Endothelial cell of umbilical vein (primary cell): ENCODE results near the gene GCNA. TPM values are rescaled to one million over a fixed set of nuclear protein-coding genes. Genes with fewer than 3 reads are reported as not detected.
"Not testable (repeated sequence)": the region's sequence is repeated elsewhere in the genome, so short reads cannot be mapped to it uniquely, and the experiment has no call there.

Experiments
- BruUV-seq: library from RNA; stranded (reverse); fragments of 400-500 nt; replicated peaks from 2 replicates; lab custom pipeline; 2021; lab: Mats Ljungman, UMichigan
- CTCF ChIA-PET: fragments of 300-600, 350-600 bp; sonication (Branson Sonifier 250); formaldehyde crosslinking; loops from one replicate; lab custom pipeline; 2021; ENCODE audit warnings: antibody characterized with exemption, inconsistent platforms; lab: Charles Lee
- POLR2A ChIA-PET: fragments of 300-600, 350-600 bp; sonication (Branson Sonifier 250); formaldehyde crosslinking; loops from one replicate; lab custom pipeline; 2021; ENCODE audit warnings: antibody characterized with exemption, inconsistent platforms; lab: Charles Lee
- DNase-seq: peaks from one replicate; pipeline ENCODE4 v3.0.0-alpha.2; 2011; ENCODE audit warnings: low read depth, low spot score
- FAIRE-seq: peaks from 2 replicates; lab custom pipeline; 2011; peaks lifted over from hg19 to GRCh38; lab: Jason Lieb, UNC
- H2AFZ ChIP-seq: 2 replicates; pipeline ENCODE4 v1.6.0; 2012; ENCODE audit warnings: low read depth, low read length, control low read depth, inconsistent platforms
- H3K27ac ChIP-seq: 2 replicates; pipeline ENCODE4 v1.5.1; 2011; ENCODE audit warnings: low read depth, mild to moderate bottlenecking, control low read depth, low read length, moderate library complexity; ENCODE audit not compliant: insufficient read depth
- H3K27me3 ChIP-seq, 2 experiments: 2 replicates each; pipeline versions ENCODE4 v1.6.0 to v1.6.1; 2011; ENCODE audit warnings: low read length in 2 of 2, mixed read lengths in 1 of 2; ENCODE audit not compliant: control insufficient read depth in 2 of 2, insufficient read depth in 2 of 2
- H3K36me3 ChIP-seq, 2 experiments: 2 replicates in 1 of 2; 3 replicates in 1 of 2; pipeline ENCODE4 v1.5.1; 2011; ENCODE audit warnings: low read length in 2 of 2, mild to moderate bottlenecking in 1 of 2, moderate library complexity in 1 of 2; ENCODE audit not compliant: control insufficient read depth in 2 of 2, insufficient read depth in 2 of 2; ENCODE audit errors: extremely low read depth in 1 of 2
- H3K4me1 ChIP-seq: 3 replicates; pipeline ENCODE4 v1.5.1; 2011; ENCODE audit warnings: mild to moderate bottlenecking, low read length; ENCODE audit not compliant: control insufficient read depth, insufficient read depth; ENCODE audit errors: extremely low read depth
- H3K4me2 ChIP-seq: 2 replicates; pipeline ENCODE4 v1.6.1; 2011; ENCODE audit warnings: low read length, control low read depth, mixed read lengths; ENCODE audit not compliant: insufficient read depth
- H3K4me3 ChIP-seq, 3 experiments: fragments of 200-600 bp in 1 of 3; sonication (generic), shearing (Covaris generic) in 1 of 3; replicated peaks in 1 of 3; 2 replicates each; pipeline ENCODE4 v1.5.1; 2011 to 2016; ENCODE audit warnings: control low read depth in 3 of 3, low read length in 3 of 3, mild to moderate bottlenecking in 2 of 3, inconsistent platforms in 1 of 3, low read depth in 1 of 3, moderate library complexity in 1 of 3; ENCODE audit not compliant: insufficient read depth in 1 of 3
- H3K79me2 ChIP-seq: 2 replicates; pipeline ENCODE4 v1.6.0; 2012; ENCODE audit warnings: low read length, inconsistent platforms; ENCODE audit not compliant: control insufficient read depth, insufficient read depth
- H3K9ac ChIP-seq: replicated peaks from 2 replicates; pipeline ENCODE3; 2011; ENCODE audit warnings: low read length, control low read depth; ENCODE audit not compliant: insufficient read depth; ENCODE audit errors: extremely low read depth
- H3K9me1 ChIP-seq: replicated peaks from 3 replicates; pipeline ENCODE4 v1.6.0; 2011; ENCODE audit warnings: mild to moderate bottlenecking, low read length; ENCODE audit not compliant: control insufficient read depth, insufficient read depth; ENCODE audit errors: extremely low read depth
- H3K9me3 ChIP-seq: replicated peaks from 2 replicates; pipeline ENCODE4 v1.5.1; 2012; ENCODE audit warnings: low read length, inconsistent platforms; ENCODE audit not compliant: control insufficient read depth, insufficient read depth
- H4K20me1 ChIP-seq: replicated peaks from 2 replicates; pipeline ENCODE3; 2011; ENCODE audit warnings: mild to moderate bottlenecking, low read length; ENCODE audit not compliant: control insufficient read depth, insufficient read depth; ENCODE audit errors: extremely low read depth
- FOS ChIP-seq: IDR thresholded peaks from 2 replicates; pipeline ENCODE4 v1.6.1; 2011; ENCODE audit warnings: mild to moderate bottlenecking, low read length, moderate library complexity, borderline replicate concordance; ENCODE audit not compliant: insufficient read depth
- MYC ChIP-seq: IDR thresholded peaks from one replicate; pipeline ENCODE4 v1.6.1; 2011; ENCODE audit warnings: mild to moderate bottlenecking, low read depth, low read length
- dilution Hi-C: fragments of 300-500 bp; cut with MboI; formaldehyde crosslinking; loops from one replicate; pipeline ENCODE4 v1.15.0; 2019; ENCODE audit warnings: low sequenced_read_pairs; ENCODE audit not compliant: extremely low pct_ligation_motif_present
- intact Hi-C: fragments of 100-400 bp; cut with micrococcal nuclease; formaldehyde crosslinking; loops from one replicate; pipeline ENCODE4 v1.10.0; 2022
- polyA plus RNA-seq, 4 experiments: library from polyadenylated mRNA; depleted of rRNA in 3 of 4; stranded (reverse) in 3 of 4; unstranded in 1 of 4; fragments of >200 nt; gene quantifications; 2 replicates each; pipeline versions ENCODE4 v1.2.1 to v1.2.3, GENCODE V29; 2011 to 2012; ENCODE audit warnings: missing spikeins in 1 of 4
- total RNA-seq: library from RNA; stranded (reverse); gene quantifications from 2 replicates; pipeline ENCODE4 v1.2.3, GENCODE V29; 2021
- TF ChIP-seq, protein P1 (sequence below): IDR thresholded peaks from 2 replicates; pipeline ENCODE4 v1.6.1; 2011; ENCODE audit not compliant: insufficient read depth, insufficient read length

Gene GCNA
- total and polyA plus RNA-seq, 2 donors (not counting 3 experiments of a cell fraction or from before 2014, with no cell fraction given) = 1.0 to 4.0 TPM

DNA sequence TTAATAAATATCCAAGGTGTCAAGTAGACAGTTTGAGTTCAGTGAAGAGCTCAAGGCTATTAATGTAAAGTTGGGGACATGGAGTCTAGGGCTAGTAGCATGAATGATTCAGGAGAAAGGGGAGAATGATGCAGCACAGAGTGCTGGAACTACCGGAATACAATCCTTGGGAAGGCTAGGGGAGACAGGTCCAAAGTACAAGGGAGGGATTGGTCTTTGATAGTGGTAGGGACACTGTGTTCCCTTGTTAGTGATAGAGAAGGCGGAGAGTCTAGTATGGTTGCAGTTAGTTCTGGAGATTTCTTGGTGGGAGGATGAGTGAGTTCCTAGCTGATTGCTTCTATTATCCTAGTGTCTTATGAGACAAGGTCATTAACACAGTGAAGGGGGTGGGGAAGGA, 8.7 kb downstream of the GCNA start:
- POLR2A ChIA-PET = no interaction called here
- Histone ChIP-seq H2AFZ (no peak overlapping the region), H3K27ac (no peak overlapping the region), H3K9me3 (no peaks in the 10 kb centered on the region), H3K4me2 (no peak overlapping the region), H3K27me3 (no peaks in the 10 kb centered on the region), H3K9me1 (no peaks in the 10 kb centered on the region), H3K4me3 (no peak overlapping the region), H3K79me2 (no peaks in the 10 kb centered on the region), H3K9ac (no peak overlapping the region), H4K20me1 (no peaks in the 10 kb centered on the region), H3K4me1 (no peaks in the 10 kb centered on the region), H3K36me3 (no peaks in the 10 kb centered on the region)
- dilution Hi-C loops = no loop called here
- CTCF ChIA-PET = interaction anchor here (0.8 kb wide), 1 partner anchor 65 kb away, joined by 3 read pairs; no protein-coding TSS in a partner anchor
- FAIRE-seq (no peak), DNase-seq (no peak)
- no peak for TF ChIP-seq FOS
- TF ChIP-seq MYC = no peak
- TF ChIP-seq, protein P1, sequence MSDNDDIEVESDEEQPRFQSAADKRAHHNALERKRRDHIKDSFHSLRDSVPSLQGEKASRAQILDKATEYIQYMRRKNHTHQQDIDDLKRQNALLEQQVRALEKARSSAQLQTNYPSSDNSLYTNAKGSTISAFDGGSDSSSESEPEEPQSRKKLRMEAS = no peak
- no TSS peak for BruUV-seq
- intact Hi-C loops = no loop called here

DNA sequence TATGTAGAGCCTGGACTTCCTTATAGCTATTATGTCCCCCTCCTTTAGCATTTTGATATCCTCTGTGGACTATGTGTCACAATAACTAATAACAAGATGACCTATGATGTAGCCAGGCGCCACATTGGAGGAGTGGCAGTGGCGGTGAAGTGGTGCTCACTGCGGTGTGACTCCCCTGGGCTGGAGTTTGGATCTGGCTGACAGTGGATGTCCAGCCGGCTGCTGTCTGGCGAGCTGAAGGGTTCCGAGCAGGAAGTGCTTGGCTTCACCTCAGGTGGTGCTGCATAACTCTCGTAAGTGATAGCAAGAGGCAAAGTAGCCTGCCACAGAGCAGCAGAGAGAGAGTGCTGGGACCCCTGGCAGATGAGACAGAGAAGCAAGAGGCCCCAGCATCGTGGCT, 15.0 kb downstream of the GCNA start:
- H3K36me3 ChIP-seq, dilution Hi-C loops, H3K9ac ChIP-seq, H3K79me2 ChIP-seq, DNase-seq, H3K4me2 ChIP-seq, FAIRE-seq, H2AFZ ChIP-seq, H3K4me3 ChIP-seq, CTCF ChIA-PET, intact Hi-C loops, H3K4me1 ChIP-seq, H3K9me3 ChIP-seq, H3K27ac ChIP-seq, POLR2A ChIA-PET, H4K20me1 ChIP-seq, BruUV-seq, H3K27me3 ChIP-seq, H3K9me1 ChIP-seq: not testable (repeated sequence)
